GM21723 (cell line): ENCODE measurements around the gene RPL35.

Source experiments
- ATAC-seq: cut with Tn5 transposase; IDR thresholded peaks from one replicate; pipeline ENCODE4 v1.9.1; 2021; ENCODE audit warnings: mild to moderate bottlenecking, moderate library complexity; ENCODE audit not compliant: unreplicated experiment

Gene RPL35

DNA sequence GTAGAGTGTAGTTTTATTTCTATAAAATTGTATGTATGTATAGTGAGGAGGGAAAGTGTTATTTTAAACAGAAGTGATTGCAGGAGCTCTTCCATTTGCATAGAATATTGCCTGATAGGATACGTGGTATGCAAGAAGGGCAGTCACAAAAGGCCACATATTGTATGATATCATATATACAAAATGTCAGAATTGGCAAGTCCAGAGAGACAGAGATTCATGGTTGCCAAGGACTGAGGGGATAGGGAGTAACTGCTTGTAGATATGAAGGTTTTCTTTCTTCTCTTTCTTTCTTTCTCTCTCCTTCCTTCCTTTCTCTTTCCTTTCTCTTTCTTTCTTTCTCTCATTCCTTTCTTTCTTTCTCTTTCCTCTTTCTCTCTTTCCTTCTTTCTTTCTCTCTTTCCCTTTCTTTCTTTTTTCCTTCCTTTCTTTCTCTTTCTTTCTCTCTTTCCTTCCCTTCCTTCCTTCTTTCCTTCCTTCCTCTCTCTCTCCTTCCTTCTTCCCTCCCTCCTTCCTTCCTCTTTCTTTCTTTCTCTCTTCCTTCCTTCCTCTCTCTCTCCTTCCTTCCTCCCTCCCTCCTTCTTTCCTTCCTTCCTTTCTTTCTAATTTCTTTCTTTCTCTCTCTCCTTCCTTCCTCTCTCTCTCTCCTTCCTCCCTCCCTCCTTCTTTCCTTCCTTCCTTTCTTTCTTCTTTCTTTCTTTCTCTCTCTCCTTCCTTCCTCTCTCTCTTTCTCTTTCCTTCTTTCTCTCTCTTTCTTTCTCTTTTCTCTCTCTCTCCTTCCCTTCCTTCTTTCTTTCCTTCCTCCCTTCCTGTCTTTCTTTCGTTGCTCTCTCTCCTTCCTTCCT lies 33.0 kb downstream of the RPL35 start:
- ATAC-seq, result no peak

DNA sequence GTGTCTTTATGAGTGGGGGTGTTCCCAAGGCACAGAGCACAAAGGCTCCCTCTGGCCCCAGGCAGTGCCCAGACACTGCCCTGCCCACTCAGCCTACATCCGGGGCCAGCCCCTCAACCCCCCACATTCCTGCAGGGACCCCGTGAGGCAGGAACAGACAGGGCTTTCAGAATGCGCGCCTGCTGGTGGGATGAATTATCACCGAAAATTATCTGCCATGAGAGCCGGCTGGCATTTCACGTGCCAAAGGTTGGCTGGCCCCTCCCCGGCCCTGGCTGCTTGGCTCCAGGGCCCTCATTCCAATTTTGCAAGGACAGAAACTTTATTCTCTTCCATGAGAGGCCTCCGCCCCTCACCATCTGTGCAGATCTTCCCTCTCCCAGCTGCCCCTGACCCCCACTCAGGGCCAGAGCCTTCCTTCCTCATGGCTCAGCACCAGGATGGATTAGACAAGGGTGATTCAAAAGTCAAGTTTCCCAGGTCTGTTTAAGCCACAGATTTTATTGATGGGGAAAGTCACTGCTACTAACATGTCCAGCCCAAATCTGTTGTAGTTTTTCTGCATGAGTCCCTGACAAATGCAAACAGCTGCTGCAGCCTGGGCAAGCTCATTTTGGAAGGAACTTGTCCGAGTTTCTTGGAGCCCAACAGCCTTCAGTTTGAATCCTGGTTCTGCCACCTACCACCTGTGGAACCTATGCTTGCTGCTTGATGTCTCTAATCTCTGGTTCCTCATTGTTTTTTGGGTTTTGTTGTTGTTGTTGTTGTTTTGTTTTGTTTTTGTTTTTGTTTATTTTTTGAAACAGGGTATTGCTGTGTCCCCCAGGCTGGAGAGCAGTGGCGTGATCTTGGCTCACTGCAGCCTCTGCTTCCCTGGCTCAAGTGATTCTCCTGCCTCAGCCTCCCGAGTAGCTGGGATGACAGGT lies 40.8 kb downstream of the RPL35 start:
- no peak for ATAC-seq

DNA sequence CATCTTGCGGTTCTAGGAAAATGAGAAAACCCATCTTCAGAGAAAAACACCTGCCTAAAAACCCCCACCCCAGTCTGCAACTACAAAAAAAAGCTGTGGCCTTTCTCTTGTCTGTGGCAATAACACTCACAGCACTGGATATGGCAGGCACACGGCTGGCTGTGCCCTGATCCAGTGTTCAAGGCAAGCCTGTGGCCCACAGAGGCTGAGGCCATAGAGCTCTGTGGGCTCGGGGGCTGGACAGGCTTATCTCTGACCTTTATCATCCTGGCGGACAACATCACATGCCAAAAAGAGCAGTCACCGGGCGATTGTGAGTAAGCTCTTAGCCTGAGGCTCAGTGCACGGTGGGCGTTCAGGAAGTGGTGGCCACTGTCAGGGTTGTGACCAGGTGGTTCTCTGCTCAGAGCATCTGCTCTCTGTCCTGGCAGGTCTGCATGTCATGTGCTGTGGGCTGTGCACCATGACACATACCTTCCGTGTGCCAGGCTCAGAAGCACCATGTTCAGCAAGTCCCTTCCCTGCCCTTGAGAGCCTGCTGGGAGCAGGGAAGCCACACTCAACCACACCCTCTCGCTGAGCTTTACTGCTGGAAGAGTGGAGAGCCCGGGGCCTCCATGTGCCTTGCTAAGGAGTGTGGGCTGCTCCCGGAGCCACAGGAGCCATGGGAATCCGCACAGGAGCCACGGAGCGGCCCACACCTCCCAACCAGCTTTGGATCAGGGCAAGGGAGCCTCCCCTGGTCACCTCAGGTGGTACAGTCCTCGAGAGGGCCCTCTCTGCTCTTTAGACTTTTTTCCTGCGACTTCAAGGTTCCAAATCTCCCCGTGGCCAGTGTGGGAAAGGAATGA lies 43.1 kb downstream of the RPL35 start:
- no peak for ATAC-seq

DNA sequence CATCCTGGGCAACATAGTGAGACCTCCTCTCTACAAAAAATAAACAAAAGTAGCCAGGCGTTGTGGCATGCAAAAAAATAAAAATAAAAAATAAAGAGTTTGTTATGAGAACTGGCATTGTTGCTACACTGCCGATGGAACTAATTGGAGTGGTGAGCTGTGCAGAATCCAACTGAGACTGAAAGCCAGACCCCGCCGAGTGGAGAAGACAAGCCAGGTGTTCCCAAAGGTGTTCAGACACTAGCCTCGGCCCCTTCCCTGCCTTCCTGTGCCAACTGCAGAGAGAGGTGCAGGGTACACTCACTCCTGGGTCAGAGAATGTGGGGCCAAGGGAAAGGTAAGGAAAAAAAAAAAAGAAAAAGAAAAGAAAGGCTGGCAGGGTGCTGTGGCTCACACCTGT lies 46.2 kb downstream of the RPL35 start:
- ATAC-seq, result no peak

DNA sequence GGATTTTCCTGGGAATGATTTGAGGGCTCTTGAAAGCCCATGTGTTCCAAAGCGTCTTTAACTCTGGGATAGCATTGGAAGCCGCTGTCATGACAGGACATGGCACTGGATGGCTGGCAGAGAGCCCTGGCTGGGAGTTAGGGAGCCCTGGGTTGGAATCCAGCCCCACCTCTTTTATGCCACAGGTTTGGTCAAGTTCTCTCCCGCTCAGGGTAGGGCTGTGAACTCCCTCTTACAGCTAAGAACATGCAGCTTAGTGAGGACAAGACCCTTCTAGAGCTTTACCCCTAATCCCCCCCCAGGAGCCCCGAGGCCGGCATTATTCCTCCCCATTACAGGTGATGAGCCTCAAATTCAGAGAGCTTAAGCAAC lies 47.6 kb downstream of the RPL35 start:
- no peak for ATAC-seq

DNA sequence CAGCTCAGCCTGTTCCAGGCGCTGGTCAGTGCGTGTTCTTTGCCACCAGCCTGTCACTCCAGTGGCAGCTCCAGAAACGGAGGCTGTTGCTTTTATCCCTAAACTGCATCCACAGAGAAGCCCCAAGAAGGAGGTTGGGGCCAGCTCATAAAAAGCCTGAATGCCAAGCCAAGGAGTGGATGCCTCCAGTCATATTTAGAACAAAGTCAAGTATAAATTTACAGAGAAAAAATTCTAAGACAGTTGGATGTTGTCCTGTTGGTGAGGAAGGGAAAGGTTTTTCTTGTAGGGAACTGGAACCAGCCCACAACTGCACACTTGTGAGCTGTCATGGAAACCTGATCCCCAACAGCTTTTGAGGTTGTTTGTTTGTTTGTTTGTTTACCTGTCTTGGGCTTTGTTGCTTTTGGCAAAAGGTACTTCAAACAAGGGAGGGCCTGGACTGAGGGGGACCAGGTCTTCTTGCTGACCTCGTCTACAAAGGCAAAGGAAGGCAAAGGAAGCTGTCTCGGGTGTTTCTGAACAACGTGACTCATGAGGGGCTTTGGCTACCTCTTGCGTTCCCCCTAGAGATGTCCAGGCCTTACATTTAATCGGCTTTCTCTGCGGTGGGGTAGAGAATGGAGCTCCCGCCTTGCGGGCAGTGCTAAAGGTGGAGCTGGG lies 48.1 kb downstream of the RPL35 start:
- ATAC-seq, result no peak

DNA sequence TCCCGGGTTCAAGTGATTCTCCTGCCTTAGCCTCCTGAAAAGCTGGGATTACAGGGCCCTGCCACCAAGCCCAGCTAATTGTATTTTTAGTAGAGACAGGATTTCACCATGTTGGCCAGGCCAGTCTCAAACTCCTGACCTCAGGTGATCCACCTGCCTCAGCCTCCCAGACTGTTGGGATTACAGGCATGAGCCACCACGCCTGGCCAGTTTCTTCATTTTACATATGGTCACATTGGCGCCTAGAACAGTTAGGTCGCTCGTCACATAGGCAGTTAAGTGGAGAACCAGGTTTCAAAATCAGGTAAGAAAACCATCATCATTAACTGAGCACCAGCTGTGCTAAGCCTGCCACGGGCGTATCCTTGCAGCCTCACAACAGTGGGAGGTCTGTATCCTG lies 48.7 kb downstream of the RPL35 start:
- no peak for ATAC-seq

DNA sequence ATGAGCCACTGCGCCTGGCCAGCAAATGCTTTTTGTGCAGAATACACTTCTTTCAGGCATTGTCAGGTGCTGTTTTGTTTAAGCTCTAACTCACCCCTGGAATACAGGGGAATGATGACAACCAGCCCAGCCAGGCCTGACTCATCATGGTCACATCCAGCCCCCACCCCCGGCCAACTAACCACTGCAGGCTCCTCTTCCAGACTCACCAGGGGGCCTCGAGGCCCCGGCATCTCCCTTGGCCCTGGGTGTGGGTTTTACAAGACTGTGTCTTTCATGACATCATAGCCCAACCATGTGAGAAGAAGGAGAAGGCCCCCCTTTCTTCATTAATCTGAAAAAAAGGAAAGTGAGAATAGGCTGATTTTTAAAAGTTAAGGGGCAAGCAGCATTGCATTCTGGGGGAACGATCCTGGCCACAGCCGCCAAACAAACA lies 49.3 kb downstream of the RPL35 start:
- no peak for ATAC-seq

DNA sequence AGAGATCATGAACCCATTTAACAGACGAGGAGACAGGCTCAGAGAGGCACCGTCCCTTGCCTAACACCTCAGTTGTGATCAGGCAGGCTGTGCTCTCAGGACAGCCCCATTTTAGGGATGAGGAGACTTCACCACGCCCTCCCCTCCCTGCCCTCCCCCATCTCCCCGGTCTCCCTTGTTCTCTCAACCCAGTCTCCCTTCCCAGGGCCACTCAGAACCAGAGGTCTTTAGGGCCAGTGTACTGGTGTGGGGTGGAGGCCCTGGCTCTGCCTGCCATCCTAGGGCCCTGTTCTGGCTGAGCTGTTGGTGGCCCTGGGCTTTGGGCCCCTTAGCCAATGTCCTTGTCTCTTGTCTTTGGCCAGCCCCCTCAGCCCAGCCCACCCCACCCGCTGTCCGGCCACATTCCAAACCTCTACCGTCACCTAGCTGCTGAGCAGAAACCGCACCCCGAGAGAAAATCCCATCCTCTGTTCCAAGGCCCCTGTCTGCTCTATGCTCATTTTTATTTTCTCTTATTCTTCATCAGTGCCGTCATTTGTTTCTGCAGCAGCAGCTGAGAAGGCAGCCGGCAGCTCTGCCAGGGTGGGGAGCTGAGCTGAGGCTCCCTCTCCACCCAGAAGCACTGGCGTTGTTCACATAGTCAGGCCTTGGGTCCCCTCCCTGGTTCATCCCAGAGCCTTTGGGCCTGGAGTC lies 50.9 kb downstream of the RPL35 start:
- ATAC-seq, result no peak

DNA sequence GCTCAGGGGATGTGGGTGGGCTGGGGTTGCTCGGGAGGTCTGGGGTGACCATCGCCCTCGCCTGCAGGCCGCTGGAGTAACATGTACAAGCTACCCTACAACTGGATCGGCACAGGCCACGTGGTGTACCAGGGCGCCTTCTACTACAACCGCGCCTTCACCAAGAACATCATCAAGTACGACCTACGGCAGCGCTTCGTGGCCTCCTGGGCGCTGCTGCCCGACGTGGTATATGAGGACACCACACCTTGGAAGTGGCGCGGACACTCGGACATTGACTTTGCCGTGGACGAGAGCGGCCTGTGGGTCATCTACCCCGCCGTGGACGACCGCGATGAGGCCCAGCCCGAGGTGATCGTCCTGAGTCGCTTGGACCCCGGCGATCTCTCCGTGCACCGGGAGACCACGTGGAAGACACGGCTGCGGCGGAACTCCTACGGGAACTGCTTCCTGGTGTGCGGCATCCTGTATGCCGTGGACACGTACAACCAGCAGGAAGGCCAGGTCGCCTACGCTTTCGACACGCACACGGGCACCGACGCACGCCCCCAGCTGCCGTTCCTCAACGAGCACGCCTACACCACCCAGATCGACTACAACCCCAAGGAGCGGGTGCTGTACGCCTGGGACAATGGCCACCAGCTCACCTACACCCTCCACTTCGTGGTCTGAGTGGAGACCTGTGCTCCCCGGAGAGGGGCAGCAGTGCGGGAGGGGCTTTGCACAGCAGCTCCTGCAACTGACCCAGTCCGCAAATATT lies 51.8 kb downstream of the RPL35 start:
- ATAC-seq, result no peak

DNA sequence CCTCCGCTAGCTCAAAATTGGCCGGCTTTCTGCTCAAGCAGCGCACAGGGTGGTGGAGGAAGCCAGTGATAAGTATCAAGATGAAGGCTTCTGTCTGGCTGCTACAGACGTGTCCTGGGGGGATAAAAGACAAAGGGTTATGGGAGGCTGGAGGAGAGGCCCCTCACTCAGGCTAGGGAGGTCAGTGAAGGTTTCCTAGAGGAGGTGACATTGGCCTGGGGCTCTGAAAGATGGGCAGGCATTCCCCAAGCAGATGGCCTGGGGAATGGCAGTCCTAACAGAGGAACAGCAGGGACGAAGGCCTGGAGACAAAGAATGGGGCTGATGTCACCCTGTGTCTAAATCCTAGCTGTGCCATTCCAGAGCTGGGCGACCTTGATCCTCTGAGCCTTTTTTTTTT lies 52.5 kb downstream of the RPL35 start:
- ATAC-seq, result no peak

DNA sequence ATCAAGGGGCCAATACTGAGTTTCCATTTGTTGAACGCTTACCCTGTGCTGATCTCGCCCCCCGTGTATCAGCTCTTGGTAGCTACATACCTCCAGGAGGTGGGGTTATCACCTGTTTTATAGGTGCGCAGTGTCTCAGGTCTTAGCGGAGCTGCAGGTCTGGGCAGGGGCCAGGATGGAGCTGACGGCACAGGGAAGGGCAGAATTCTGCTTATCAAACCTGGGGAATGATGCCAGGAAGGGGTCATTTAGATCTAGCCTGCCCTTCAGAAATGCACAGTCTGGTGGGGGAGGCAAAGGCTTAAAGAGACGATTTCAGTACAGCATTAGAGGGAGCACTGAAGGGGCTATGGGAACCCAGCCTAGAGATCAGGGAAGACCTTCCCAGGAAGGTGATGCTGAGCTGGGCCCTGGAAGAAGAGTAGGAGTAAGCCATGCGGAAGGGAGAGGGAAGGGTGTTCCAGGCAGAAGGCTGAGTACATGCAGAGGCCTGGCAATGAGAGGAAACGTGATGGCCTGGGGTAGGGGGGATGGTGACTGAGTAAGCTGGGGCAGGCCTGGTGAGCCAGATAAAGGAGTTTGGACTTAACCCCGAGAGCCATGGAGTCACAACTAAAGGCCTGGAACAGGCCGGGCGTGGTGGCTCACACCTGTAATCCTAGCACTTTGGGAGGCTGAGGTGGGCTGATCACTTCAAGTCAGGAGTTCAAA lies 53.4 kb downstream of the RPL35 start:
- no peak for ATAC-seq
